CD4-positive, alpha-beta T cell treated with Interleukin-17A for 4 hours (primary cell): ENCODE results near the gene GXYLT1.
A peak's percentile ranks its signal among the peaks of the same experiment; 100 is the strongest.
"Not testable (repeated sequence)": the region's sequence is repeated elsewhere in the genome, so short reads cannot be mapped to it uniquely, and the experiment has no call there.

Source experiments
- DNase-seq: peaks from one replicate; pipeline ENCODE4 v3.0.0-alpha.2; 2020; ENCODE audit warnings: mixed read lengths

GXYLT1 gene

GRCh38 chr12:42094277-42094676 lies 50.4 kb downstream of the GXYLT1 start:
- DNase-seq, result peak; percentile 44

- DNase-seq, result no peak
Measured at GRCh38 chr12:42091769-42092168, 52.9 kb downstream of the GXYLT1 start.

GRCh38 chr12:42090899-42091298 lies 53.8 kb downstream of the GXYLT1 start:
- no peak for DNase-seq

- DNase-seq, result no peak
Measured at GRCh38 chr12:42086031-42086430, 58.6 kb downstream of the GXYLT1 start.

- DNase-seq, result no peak
Measured at GRCh38 chr12:42085594-42085993, 59.1 kb downstream of the GXYLT1 start.

- DNase-seq, result no peak
Measured at GRCh38 chr12:42084522-42084921, 60.2 kb downstream of the GXYLT1 start.

- DNase-seq, result no peak
Measured at GRCh38 chr12:42076976-42077375, 67.7 kb downstream of the GXYLT1 start.

GRCh38 chr12:42070036-42070435 lies 74.6 kb downstream of the GXYLT1 start:
- no peak for DNase-seq

GRCh38 chr12:42059127-42059526 lies 85.5 kb downstream of the GXYLT1 start:
- no peak for DNase-seq

GRCh38 chr12:42056130-42056529 lies 88.5 kb downstream of the GXYLT1 start:
- no peak for DNase-seq

GRCh38 chr12:42053456-42053855 lies 91.2 kb downstream of the GXYLT1 start:
- DNase-seq, result no peak

- not testable (repeated sequence) for DNase-seq
Measured at GRCh38 chr12:42048980-42049379, 95.7 kb downstream of the GXYLT1 start.

GRCh38 chr12:42039577-42039976 lies 105.1 kb downstream of the GXYLT1 start:
- DNase-seq, result no peak

GRCh38 chr12:42039176-42039575 lies 105.5 kb downstream of the GXYLT1 start:
- DNase-seq, result no peak

- DNase-seq, result no peak
Measured at GRCh38 chr12:42031847-42032564, 112.7 kb downstream of the GXYLT1 start.
